ENCODE measurements around the gene GLTP.

- no peak for TF ChIP-seq CTCF (IDR thresholded peaks at IDR 0.05)
- no peak for TF ChIP-seq POLR2A (IDR thresholded peaks at IDR 0.05)
Measured at GRCh38 chr12:109822951-109823411, 57.4 kb downstream of the GLTP start.
